ENCODE data around the gene CHRND. TPM values are rescaled to one million over a fixed set of nuclear protein-coding genes. Genes with fewer than 3 reads are reported as not detected.

The CHRND gene
- total and polyA plus RNA-seq, 2 of the 8 experiments (the other 6 are each of a cell fraction or from before 2014, with no cell fraction given): 0.24 TPM; not detected in 1

DNA sequence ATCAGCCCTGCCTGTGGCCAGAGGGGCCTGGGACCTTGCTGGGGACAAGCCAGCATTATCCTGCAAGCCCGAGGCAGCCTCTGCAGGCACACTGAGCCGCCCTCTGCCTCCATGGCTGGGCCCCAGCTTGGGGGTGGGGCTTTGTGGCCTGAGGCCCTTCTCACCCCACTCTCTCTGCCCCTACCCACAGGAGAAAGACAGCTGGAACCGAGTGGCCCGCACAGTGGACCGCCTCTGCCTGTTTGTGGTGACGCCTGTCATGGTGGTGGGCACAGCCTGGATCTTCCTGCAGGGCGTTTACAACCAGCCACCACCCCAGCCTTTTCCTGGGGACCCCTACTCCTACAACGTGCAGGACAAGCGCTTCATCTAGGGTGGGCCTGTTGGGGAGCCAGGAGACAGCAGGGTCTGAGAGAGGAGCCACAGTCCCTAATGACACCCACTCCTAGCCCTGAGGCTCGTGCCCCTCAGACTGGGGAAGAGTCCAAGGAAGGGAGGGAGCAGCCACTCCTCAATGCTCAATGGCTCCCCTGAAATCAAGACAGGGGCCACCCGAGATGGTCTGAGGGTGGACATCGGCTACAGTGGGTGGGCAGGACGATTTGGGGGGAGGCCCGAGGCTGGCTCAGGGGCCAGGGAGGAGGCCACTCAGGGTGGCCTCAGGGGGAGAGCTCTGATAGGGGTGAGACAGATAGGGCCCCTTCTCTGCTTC, 9.1 kb downstream of the CHRND start (continued):
- TF ChIP-seq, protein P1, sequence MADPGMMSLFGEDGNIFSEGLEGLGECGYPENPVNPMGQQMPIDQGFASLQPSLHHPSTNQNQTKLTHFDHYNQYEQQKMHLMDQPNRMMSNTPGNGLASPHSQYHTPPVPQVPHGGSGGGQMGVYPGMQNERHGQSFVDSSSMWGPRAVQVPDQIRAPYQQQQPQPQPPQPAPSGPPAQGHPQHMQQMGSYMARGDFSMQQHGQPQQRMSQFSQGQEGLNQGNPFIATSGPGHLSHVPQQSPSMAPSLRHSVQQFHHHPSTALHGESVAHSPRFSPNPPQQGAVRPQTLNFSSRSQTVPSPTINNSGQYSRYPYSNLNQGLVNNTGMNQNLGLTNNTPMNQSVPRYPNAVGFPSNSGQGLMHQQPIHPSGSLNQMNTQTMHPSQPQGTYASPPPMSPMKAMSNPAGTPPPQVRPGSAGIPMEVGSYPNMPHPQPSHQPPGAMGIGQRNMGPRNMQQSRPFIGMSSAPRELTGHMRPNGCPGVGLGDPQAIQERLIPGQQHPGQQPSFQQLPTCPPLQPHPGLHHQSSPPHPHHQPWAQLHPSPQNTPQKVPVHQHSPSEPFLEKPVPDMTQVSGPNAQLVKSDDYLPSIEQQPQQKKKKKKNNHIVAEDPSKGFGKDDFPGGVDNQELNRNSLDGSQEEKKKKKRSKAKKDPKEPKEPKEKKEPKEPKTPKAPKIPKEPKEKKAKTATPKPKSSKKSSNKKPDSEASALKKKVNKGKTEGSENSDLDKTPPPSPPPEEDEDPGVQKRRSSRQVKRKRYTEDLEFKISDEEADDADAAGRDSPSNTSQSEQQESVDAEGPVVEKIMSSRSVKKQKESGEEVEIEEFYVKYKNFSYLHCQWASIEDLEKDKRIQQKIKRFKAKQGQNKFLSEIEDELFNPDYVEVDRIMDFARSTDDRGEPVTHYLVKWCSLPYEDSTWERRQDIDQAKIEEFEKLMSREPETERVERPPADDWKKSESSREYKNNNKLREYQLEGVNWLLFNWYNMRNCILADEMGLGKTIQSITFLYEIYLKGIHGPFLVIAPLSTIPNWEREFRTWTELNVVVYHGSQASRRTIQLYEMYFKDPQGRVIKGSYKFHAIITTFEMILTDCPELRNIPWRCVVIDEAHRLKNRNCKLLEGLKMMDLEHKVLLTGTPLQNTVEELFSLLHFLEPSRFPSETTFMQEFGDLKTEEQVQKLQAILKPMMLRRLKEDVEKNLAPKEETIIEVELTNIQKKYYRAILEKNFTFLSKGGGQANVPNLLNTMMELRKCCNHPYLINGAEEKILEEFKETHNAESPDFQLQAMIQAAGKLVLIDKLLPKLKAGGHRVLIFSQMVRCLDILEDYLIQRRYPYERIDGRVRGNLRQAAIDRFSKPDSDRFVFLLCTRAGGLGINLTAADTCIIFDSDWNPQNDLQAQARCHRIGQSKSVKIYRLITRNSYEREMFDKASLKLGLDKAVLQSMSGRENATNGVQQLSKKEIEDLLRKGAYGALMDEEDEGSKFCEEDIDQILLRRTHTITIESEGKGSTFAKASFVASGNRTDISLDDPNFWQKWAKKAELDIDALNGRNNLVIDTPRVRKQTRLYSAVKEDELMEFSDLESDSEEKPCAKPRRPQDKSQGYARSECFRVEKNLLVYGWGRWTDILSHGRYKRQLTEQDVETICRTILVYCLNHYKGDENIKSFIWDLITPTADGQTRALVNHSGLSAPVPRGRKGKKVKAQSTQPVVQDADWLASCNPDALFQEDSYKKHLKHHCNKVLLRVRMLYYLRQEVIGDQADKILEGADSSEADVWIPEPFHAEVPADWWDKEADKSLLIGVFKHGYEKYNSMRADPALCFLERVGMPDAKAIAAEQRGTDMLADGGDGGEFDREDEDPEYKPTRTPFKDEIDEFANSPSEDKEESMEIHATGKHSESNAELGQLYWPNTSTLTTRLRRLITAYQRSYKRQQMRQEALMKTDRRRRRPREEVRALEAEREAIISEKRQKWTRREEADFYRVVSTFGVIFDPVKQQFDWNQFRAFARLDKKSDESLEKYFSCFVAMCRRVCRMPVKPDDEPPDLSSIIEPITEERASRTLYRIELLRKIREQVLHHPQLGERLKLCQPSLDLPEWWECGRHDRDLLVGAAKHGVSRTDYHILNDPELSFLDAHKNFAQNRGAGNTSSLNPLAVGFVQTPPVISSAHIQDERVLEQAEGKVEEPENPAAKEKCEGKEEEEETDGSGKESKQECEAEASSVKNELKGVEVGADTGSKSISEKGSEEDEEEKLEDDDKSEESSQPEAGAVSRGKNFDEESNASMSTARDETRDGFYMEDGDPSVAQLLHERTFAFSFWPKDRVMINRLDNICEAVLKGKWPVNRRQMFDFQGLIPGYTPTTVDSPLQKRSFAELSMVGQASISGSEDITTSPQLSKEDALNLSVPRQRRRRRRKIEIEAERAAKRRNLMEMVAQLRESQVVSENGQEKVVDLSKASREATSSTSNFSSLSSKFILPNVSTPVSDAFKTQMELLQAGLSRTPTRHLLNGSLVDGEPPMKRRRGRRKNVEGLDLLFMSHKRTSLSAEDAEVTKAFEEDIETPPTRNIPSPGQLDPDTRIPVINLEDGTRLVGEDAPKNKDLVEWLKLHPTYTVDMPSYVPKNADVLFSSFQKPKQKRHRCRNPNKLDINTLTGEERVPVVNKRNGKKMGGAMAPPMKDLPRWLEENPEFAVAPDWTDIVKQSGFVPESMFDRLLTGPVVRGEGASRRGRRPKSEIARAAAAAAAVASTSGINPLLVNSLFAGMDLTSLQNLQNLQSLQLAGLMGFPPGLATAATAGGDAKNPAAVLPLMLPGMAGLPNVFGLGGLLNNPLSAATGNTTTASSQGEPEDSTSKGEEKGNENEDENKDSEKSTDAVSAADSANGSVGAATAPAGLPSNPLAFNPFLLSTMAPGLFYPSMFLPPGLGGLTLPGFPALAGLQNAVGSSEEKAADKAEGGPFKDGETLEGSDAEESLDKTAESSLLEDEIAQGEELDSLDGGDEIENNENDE (IDR thresholded peaks at IDR 0.05; ENCODE audit: insufficient replicate concordance, low read length): no peak
- TF ChIP-seq SRF (IDR thresholded peaks at IDR 0.05; ENCODE audit: low read depth, low read length): no peak
- TF ChIP-seq RNF2 (IDR thresholded peaks at IDR 0.05; ENCODE audit: borderline replicate concordance, low read depth, low read length, missing control alignments, poor library complexity, severe bottlenecking): no peak
- TF ChIP-seq POU5F1 (IDR thresholded peaks at IDR 0.05; ENCODE audit: low read depth, low read length): no peak
- TF ChIP-seq, protein P2, sequence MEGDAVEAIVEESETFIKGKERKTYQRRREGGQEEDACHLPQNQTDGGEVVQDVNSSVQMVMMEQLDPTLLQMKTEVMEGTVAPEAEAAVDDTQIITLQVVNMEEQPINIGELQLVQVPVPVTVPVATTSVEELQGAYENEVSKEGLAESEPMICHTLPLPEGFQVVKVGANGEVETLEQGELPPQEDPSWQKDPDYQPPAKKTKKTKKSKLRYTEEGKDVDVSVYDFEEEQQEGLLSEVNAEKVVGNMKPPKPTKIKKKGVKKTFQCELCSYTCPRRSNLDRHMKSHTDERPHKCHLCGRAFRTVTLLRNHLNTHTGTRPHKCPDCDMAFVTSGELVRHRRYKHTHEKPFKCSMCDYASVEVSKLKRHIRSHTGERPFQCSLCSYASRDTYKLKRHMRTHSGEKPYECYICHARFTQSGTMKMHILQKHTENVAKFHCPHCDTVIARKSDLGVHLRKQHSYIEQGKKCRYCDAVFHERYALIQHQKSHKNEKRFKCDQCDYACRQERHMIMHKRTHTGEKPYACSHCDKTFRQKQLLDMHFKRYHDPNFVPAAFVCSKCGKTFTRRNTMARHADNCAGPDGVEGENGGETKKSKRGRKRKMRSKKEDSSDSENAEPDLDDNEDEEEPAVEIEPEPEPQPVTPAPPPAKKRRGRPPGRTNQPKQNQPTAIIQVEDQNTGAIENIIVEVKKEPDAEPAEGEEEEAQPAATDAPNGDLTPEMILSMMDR (IDR thresholded peaks at IDR 0.05; ENCODE audit: control extremely low read depth in 1 of 3, insufficient read depth in 1 of 3, low read depth in 1 of 3, low read length in 3 of 3): no peak
- no peak for TF ChIP-seq RBBP5 (IDR thresholded peaks at IDR 0.05; ENCODE audit: borderline replicate concordance, low read depth, low read length)
- TF ChIP-seq YY1 (IDR thresholded peaks at IDR 0.05; ENCODE audit: low read depth, low read length): no peak
